SK-MEL-5 (cell line): ENCODE measurements around the gene PHF21A. TPM values are rescaled to one million over a fixed set of nuclear protein-coding genes. Genes with fewer than 3 reads are reported as not detected.

Experiments used
- DNase-seq: peaks from one replicate; pipeline ENCODE4 v3.0.0-alpha.2; 2016; ENCODE audit warnings: low read depth, low spot score
- in situ Hi-C: cut with HindIII; loops from 2 replicates; pipeline ENCODE4 v1.10.0; 2016; ENCODE audit warnings: low sequenced_read_pairs, high pct_unique_total_duplicates, low pct_unique_long_range_greater_than_20kb
- total RNA-seq: library from RNA; depleted of rRNA; stranded (reverse); fragments of >200 nt; shearing (Covaris generic); gene quantifications from 2 replicates; pipeline ENCODE4 v1.2.3, GENCODE V29; 2014

The PHF21A gene
- total RNA-seq, 1 experiment from 2014 or later, result 15.2 TPM

DNA sequence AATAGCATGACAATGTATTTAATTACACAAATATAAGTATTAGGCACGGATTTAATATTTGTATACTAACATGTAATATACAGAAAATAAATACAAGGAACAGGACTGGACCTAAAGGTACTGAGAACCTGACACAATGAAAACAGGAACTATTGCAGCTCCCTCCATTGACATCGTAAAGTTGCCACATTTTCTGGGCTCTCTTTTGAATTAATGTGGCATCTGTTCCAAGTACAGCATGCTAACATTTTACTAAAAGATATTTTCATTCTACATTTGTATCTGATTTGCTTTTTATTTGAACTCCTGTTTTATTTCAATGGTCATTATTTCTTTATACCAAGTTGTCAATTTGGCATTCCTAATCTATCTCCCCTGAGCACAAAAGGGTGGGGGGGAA, 15.3 kb downstream of the PHF21A start:
- in situ Hi-C loops, result no loop called here
- no peak for DNase-seq

DNA sequence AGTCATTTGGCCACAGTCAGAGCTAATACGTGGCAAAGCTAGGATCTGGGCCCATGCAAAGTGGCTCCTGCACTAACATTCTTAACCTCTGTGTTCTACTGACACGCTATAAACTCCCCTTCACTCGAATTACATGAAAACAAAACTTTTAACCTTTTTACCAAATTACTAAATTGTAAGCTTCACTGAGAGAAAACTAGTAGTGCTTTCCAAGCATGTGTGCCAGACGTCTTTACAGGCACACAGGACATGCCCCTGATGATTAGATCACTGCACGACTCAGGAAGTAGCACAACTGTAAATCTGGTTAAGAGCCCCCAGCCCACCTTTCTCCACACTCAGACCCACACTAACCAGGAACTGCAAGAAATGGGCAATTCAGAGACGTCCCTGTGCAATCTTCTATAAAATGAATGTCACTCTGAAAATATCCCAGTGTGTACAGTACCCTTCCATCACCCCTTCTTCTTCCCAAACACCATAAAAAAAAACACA, 16.1 kb downstream of the PHF21A start:
- in situ Hi-C loops, result no loop called here
- no peak for DNase-seq

DNA sequence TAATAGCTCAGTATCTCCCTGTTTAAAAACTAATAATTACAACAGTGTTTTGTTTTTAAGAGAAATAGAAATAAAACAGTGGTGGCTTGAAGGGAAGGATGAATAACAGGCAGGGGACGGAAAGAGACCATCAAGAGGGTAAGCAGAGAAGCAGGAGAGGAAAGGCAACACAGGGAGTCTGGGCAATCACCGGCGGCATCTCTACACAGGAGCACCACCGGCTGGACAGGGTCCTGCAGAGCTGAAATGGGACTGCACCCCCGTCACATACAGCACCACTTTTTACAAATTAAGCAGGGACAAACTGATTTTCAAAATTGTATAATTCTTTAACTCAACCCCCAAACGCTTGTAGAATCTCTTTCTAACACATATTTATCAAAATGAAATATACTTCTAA, 18.4 kb downstream of the PHF21A start:
- in situ Hi-C loops, result no loop called here
- no peak for DNase-seq

GRCh38 chr11:46100670-46101069, 20.6 kb downstream of the PHF21A start:
- in situ Hi-C loops, result no loop called here
- no peak for DNase-seq

GRCh38 chr11:46099963-46100316, 21.3 kb downstream of the PHF21A start:
- DNase-seq, result no peak
- in situ Hi-C loops, result no loop called here

- in situ Hi-C loops, result no loop called here
- no peak for DNase-seq
Measured at GRCh38 chr11:46090375-46090774, 30.9 kb downstream of the PHF21A start.

DNA sequence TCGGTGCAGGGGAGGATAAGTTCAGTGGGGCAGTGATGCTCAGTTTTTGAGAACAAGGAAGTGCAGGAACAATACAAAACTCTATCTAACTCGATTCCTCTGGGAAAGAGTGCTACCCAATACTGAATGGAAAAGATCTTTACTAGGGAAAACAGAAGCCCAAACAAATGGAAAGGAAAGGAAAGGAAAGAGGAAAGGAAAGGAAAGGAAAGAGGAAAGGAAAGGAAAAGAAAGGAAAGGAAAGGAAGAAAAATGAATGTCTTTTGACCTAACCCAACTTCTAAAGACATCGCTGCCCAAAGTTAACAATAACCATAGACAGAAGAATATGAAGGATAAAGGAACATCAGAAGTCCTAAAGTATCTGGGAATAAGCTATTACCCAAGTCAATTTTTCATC, 41.6 kb downstream of the PHF21A start:
- DNase-seq, result no peak
- in situ Hi-C loops, result no loop called here

- DNase-seq, result peak; percentile 14
- in situ Hi-C loops, result no loop called here
Measured at GRCh38 chr11:46075928-46076327, 45.3 kb downstream of the PHF21A start.

DNA sequence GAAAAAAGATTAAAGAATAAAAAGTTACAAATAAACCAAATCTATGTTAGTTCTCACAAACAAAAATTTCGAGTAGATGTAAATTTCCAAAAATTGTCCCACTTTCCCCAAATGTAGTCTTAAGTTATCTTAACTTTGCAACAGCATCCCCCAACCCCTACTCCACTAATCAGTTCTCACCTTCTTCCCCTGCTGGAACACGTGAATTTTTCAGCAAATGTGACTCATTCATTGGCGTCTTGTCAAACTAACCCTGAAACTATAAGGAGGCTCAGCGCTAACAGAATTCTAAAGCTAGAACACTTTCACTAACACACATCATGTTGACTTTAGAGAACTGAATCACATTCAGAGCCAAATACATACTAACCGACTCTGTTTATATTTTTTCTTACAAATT, 46.1 kb downstream of the PHF21A start:
- in situ Hi-C loops, result no loop called here
- no peak for DNase-seq

- in situ Hi-C loops, result no loop called here
- no peak for DNase-seq
Measured at GRCh38 chr11:46073632-46074031, 47.6 kb downstream of the PHF21A start.

GRCh38 chr11:46072172-46072964, 48.9 kb downstream of the PHF21A start:
- peak; percentile 7 for DNase-seq
- in situ Hi-C loops, result no loop called here

DNA sequence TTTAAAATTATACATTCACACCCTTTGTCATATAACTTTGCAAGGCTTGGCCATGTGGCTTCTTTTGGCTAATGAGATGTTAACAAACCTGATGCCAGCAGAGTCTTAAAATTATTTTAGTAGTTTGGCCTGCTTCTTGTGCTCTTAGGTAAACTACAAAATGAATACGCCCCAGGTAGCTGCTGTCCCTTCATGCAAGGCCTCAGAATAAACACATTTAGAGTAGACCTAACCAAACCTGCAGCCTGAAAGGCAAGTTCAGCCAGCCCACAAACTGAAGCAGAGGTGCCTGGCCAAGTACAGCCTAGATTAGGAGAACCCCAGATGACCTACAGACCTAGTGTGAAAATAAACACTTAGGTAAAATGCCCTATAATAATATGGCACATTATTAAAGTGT, 50.2 kb downstream of the PHF21A start:
- no peak for DNase-seq
- in situ Hi-C loops, result no loop called here

- in situ Hi-C loops, result no loop called here
- DNase-seq, result no peak
Measured at GRCh38 chr11:46069595-46069994, 51.7 kb downstream of the PHF21A start.

DNA sequence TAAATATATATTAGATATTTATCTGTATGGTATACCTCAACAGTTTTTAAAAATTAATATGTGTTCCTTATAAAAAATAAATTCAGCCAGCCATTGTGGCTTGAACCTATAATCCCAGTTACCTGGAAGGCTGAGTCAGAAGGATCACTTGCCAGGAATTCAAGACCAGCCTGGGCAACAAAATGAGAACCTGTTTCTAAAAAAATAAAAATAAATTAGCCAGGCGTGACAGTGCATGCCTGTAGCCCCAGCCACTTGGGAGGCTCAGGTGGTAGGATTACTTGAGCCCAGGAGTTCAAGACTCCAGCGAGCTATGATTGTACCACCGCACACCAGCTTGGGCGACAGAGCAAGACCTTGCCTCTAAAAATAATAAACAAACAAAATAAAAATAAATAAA, 54.9 kb downstream of the PHF21A start:
- in situ Hi-C loops, result no loop called here
- DNase-seq, result no peak

- DNase-seq, result no peak
- in situ Hi-C loops, result no loop called here
Measured at GRCh38 chr11:46065681-46066080, 55.6 kb downstream of the PHF21A start.

DNA sequence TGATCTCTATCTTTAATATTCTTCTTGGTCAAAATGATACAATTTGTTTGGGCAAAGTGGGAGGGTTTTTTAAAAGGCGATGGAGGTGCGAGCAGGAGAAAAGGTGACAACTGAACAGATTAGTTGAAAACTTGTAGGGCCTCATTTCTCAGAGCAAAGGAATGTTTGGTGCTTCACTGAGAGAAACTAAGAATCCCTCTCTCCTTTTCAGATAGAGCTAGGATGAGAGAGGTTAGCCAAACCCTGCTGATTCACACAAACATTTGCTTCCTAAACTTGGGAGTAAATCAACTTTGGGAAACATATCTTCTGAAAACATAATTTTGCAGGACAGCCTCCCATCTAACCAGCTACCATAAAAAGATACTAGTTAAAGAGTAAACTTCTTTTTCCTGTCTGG, 57.0 kb downstream of the PHF21A start:
- no peak for DNase-seq
- in situ Hi-C loops, result no loop called here

DNA sequence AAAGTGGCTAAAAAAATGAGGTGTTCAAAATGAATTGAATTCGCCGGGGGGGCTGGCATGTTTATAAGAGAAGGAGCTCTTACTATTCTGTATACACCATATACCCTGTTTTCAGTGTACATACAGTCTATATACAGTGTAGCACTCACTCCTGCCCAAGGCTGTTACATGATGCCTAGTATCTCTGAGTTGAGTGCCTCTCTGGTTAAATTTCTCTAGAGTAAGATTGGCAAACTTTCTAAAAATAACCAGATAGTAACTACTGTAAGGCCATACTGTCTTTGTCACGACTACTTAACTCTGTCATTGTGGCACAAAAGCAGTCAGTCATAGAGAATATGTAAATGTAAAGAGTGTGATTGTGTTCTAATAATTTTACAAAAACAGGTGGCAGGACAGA, 58.1 kb downstream of the PHF21A start:
- in situ Hi-C loops, result no loop called here
- DNase-seq, result no peak

GRCh38 chr11:46060013-46060412, 61.2 kb downstream of the PHF21A start:
- no peak for DNase-seq
- in situ Hi-C loops, result no loop called here

DNA sequence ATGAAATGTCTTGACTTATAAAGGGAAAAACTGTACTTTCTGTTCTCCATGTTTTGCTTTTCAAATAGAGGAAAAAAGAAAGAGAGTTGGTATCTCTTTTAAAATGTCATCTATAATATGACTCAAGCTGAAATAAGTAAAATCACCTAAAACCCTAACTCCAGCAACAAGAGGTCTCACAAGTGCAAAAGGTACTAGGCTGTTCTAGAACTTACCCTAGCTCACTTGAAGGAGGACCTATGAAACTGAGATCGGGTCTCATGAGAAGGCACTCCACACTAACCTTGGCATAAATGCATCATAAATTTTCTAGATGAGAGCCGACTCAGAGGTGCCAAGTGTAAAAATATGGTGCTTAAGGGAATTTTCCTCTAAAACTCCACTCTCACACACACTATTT, 63.8 kb downstream of the PHF21A start:
- in situ Hi-C loops, result no loop called here
- DNase-seq, result no peak

DNA sequence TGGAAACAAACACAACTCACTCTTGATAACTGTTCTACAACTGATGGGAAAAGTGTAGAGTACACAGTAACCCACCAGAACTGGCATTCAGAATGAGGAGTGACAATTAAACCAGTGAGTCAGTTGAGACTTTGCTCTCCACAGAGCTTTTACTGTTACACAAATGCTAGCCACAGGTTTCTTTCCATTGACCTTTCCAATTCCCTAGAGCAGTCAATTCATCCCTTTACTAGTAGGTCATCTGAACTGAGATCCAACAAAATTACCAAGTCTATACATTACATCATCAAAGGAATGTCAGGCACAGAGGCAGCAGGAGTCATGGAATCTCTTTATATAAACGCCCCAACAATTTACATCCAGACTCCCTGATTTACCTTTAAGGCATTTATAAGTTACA, 65.9 kb downstream of the PHF21A start:
- DNase-seq, result peak; percentile 92
- in situ Hi-C loops, result no loop called here
